GM19193 (cell line): ENCODE data around the gene MED8.

ENCODE experiments used
- POLR2A ChIP-seq: IDR thresholded peaks from 4 replicates; pipeline ENCODE4 v1.6.1; 2011; ENCODE audit not compliant: insufficient read depth, insufficient read length; ENCODE audit errors: extremely low read depth

Gene MED8

GRCh38 chr1:43373066-43373940 is 16.3 kb downstream of the MED8 start:
- no peak for TF ChIP-seq POLR2A

GRCh38 chr1:43372172-43372571 is 17.4 kb downstream of the MED8 start:
- no peak for TF ChIP-seq POLR2A

- no peak for TF ChIP-seq POLR2A
Observed at GRCh38 chr1:43370564-43370963, 19.0 kb downstream of the MED8 start.

- no peak for TF ChIP-seq POLR2A
Observed at GRCh38 chr1:43368646-43369020, 21.0 kb downstream of the MED8 start.

GRCh38 chr1:43367904-43368645 is 21.5 kb downstream of the MED8 start, which contains the start of gene ELOVL1:
Gene ELOVL1 (minus strand): TSS chr1:43368011. CDS start chr1:43365609, 2,402 bp downstream.
- peak; percentile 90 for TF ChIP-seq POLR2A

GRCh38 chr1:43367026-43367903 is 22.3 kb downstream of the MED8 start:
- TF ChIP-seq POLR2A: peak; percentile 33

- no peak for TF ChIP-seq POLR2A
Observed at GRCh38 chr1:43366601-43367025, 23.0 kb downstream of the MED8 start.

- TF ChIP-seq POLR2A: no peak
Observed at GRCh38 chr1:43366179-43366578, 23.4 kb downstream of the MED8 start.

GRCh38 chr1:43365678-43366077 is 23.9 kb downstream of the MED8 start:
- no peak for TF ChIP-seq POLR2A

- TF ChIP-seq POLR2A: no peak
Observed at GRCh38 chr1:43363935-43364525, 25.6 kb downstream of the MED8 start.

GRCh38 chr1:43363283-43363934 is 26.2 kb downstream of the MED8 start:
- TF ChIP-seq POLR2A: no peak

GRCh38 chr1:43360616-43361015 is 29.0 kb downstream of the MED8 start:
- no peak for TF ChIP-seq POLR2A

- TF ChIP-seq POLR2A: no peak
Observed at GRCh38 chr1:43359696-43360095, 29.9 kb downstream of the MED8 start.
